ENCODE data around the gene COPZ2. TPM values are rescaled to one million over a fixed set of nuclear protein-coding genes. Genes with fewer than 3 reads are reported as not detected.

COPZ2 gene
- total and polyA plus RNA-seq, 9 of the 15 experiments (the other 6 are each of a cell fraction or from before 2014, with no cell fraction given), result 0.22 to 0.49 TPM; not detected in 7

GRCh38 chr17:48002266-48002915 is 35.2 kb downstream of the COPZ2 start (continued):
- TF ChIP-seq, protein P1, sequence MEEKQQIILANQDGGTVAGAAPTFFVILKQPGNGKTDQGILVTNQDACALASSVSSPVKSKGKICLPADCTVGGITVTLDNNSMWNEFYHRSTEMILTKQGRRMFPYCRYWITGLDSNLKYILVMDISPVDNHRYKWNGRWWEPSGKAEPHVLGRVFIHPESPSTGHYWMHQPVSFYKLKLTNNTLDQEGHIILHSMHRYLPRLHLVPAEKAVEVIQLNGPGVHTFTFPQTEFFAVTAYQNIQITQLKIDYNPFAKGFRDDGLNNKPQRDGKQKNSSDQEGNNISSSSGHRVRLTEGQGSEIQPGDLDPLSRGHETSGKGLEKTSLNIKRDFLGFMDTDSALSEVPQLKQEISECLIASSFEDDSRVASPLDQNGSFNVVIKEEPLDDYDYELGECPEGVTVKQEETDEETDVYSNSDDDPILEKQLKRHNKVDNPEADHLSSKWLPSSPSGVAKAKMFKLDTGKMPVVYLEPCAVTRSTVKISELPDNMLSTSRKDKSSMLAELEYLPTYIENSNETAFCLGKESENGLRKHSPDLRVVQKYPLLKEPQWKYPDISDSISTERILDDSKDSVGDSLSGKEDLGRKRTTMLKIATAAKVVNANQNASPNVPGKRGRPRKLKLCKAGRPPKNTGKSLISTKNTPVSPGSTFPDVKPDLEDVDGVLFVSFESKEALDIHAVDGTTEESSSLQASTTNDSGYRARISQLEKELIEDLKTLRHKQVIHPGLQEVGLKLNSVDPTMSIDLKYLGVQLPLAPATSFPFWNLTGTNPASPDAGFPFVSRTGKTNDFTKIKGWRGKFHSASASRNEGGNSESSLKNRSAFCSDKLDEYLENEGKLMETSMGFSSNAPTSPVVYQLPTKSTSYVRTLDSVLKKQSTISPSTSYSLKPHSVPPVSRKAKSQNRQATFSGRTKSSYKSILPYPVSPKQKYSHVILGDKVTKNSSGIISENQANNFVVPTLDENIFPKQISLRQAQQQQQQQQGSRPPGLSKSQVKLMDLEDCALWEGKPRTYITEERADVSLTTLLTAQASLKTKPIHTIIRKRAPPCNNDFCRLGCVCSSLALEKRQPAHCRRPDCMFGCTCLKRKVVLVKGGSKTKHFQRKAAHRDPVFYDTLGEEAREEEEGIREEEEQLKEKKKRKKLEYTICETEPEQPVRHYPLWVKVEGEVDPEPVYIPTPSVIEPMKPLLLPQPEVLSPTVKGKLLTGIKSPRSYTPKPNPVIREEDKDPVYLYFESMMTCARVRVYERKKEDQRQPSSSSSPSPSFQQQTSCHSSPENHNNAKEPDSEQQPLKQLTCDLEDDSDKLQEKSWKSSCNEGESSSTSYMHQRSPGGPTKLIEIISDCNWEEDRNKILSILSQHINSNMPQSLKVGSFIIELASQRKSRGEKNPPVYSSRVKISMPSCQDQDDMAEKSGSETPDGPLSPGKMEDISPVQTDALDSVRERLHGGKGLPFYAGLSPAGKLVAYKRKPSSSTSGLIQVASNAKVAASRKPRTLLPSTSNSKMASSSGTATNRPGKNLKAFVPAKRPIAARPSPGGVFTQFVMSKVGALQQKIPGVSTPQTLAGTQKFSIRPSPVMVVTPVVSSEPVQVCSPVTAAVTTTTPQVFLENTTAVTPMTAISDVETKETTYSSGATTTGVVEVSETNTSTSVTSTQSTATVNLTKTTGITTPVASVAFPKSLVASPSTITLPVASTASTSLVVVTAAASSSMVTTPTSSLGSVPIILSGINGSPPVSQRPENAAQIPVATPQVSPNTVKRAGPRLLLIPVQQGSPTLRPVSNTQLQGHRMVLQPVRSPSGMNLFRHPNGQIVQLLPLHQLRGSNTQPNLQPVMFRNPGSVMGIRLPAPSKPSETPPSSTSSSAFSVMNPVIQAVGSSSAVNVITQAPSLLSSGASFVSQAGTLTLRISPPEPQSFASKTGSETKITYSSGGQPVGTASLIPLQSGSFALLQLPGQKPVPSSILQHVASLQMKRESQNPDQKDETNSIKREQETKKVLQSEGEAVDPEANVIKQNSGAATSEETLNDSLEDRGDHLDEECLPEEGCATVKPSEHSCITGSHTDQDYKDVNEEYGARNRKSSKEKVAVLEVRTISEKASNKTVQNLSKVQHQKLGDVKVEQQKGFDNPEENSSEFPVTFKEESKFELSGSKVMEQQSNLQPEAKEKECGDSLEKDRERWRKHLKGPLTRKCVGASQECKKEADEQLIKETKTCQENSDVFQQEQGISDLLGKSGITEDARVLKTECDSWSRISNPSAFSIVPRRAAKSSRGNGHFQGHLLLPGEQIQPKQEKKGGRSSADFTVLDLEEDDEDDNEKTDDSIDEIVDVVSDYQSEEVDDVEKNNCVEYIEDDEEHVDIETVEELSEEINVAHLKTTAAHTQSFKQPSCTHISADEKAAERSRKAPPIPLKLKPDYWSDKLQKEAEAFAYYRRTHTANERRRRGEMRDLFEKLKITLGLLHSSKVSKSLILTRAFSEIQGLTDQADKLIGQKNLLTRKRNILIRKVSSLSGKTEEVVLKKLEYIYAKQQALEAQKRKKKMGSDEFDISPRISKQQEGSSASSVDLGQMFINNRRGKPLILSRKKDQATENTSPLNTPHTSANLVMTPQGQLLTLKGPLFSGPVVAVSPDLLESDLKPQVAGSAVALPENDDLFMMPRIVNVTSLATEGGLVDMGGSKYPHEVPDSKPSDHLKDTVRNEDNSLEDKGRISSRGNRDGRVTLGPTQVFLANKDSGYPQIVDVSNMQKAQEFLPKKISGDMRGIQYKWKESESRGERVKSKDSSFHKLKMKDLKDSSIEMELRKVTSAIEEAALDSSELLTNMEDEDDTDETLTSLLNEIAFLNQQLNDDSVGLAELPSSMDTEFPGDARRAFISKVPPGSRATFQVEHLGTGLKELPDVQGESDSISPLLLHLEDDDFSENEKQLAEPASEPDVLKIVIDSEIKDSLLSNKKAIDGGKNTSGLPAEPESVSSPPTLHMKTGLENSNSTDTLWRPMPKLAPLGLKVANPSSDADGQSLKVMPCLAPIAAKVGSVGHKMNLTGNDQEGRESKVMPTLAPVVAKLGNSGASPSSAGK (IDR thresholded peaks at IDR 0.05), result no peak
- TF ChIP-seq, protein P2, sequence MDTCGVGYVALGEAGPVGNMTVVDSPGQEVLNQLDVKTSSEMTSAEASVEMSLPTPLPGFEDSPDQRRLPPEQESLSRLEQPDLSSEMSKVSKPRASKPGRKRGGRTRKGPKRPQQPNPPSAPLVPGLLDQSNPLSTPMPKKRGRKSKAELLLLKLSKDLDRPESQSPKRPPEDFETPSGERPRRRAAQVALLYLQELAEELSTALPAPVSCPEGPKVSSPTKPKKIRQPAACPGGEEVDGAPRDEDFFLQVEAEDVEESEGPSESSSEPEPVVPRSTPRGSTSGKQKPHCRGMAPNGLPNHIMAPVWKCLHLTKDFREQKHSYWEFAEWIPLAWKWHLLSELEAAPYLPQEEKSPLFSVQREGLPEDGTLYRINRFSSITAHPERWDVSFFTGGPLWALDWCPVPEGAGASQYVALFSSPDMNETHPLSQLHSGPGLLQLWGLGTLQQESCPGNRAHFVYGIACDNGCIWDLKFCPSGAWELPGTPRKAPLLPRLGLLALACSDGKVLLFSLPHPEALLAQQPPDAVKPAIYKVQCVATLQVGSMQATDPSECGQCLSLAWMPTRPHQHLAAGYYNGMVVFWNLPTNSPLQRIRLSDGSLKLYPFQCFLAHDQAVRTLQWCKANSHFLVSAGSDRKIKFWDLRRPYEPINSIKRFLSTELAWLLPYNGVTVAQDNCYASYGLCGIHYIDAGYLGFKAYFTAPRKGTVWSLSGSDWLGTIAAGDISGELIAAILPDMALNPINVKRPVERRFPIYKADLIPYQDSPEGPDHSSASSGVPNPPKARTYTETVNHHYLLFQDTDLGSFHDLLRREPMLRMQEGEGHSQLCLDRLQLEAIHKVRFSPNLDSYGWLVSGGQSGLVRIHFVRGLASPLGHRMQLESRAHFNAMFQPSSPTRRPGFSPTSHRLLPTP (IDR thresholded peaks at IDR 0.05; ENCODE audit: borderline replicate concordance, extremely low read depth, insufficient read length), result no peak
- TF ChIP-seq SREBF2 (CRISPR knock-in tag; IDR thresholded peaks at IDR 0.05) (no peak), SRF (CRISPR knock-in tag; IDR thresholded peaks at IDR 0.05) (no peak), ZNF23 (CRISPR knock-in tag; IDR thresholded peaks at IDR 0.05) (no peak)
- TF ChIP-seq, protein P3, sequence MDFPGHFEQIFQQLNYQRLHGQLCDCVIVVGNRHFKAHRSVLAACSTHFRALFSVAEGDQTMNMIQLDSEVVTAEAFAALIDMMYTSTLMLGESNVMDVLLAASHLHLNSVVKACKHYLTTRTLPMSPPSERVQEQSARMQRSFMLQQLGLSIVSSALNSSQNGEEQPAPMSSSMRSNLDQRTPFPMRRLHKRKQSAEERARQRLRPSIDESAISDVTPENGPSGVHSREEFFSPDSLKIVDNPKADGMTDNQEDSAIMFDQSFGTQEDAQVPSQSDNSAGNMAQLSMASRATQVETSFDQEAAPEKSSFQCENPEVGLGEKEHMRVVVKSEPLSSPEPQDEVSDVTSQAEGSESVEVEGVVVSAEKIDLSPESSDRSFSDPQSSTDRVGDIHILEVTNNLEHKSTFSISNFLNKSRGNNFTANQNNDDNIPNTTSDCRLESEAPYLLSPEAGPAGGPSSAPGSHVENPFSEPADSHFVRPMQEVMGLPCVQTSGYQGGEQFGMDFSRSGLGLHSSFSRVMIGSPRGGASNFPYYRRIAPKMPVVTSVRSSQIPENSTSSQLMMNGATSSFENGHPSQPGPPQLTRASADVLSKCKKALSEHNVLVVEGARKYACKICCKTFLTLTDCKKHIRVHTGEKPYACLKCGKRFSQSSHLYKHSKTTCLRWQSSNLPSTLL (IDR thresholded peaks at IDR 0.05), result no peak
- TF ChIP-seq, protein P4, sequence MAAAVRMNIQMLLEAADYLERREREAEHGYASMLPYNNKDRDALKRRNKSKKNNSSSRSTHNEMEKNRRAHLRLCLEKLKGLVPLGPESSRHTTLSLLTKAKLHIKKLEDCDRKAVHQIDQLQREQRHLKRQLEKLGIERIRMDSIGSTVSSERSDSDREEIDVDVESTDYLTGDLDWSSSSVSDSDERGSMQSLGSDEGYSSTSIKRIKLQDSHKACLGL (CRISPR knock-in tag; IDR thresholded peaks at IDR 0.05; ENCODE audit: borderline replicate concordance, poor library complexity, severe bottlenecking), result no peak

Data from K562 (cell line).